ENCODE data around the gene SCP2D1. TPM values are rescaled to one million over a fixed set of nuclear protein-coding genes. Genes with fewer than 3 reads are reported as not detected.

SCP2D1 gene
- polyA plus RNA-seq, 1 of the 3 experiments (the other 2 are of a cell fraction) = not detected

DNA sequence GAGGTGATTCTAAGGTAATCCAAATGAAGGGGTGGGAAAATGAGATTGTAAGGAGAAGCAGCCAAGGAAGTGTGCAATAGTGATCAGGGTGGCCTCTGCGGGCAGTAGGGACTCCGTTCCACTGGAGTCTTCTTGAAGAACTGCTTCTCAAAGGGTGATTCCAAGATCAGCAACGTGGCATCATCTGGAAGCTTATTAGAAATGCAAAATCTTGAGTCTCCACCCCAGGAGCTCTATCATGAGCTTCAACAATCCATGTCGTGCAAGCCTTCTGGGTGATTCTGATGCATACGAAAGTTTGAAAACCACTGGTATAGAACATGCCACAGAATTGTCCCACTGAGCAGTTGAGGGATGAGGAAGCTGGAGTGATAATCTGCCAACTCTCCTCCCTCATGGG, 31.4 kb downstream of the SCP2D1 start:
- no peak for DNase-seq
- Histone ChIP-seq H4K20me1 (ENCODE audit: insufficient read depth) (no peaks in the 10 kb centered on the region), H3K4me2 (no peak overlapping the region), H3K9me2 (no peaks in the 10 kb centered on the region), H2AFZ (ENCODE audit: low read depth) (no peak overlapping the region), H3K9me3 (no peaks in the 10 kb centered on the region), H3K4me3 (ENCODE audit: low read depth in 2 of 2, low read length in 1 of 2) (no peak overlapping the region), H3K27me3 (ENCODE audit: insufficient read depth) (no peaks in the 10 kb centered on the region), H3K36me3 (replicated peaks in 1 of 2; ENCODE audit: control insufficient read depth in 1 of 2, insufficient read depth in 2 of 2, low read length in 1 of 2) (no peaks in the 10 kb centered on the region), H3K79me2 (ENCODE audit: insufficient read depth) (no peaks in the 10 kb centered on the region), H3K9ac (no peak overlapping the region), H3K27ac (ENCODE audit: low read depth in 2 of 2, low read length in 1 of 2) (no peak overlapping the region), H3F3A (replicated peaks; ENCODE audit: insufficient read depth) (no peaks in the 10 kb centered on the region), H3K4me1 (ENCODE audit: control insufficient read depth in 1 of 2, insufficient read depth in 2 of 2, low read depth in 1 of 2, low read length in 1 of 2) (no peaks in the 10 kb centered on the region)
- CTCF ChIA-PET = interaction anchor here (1.2 kb wide), 1 partner anchor 213 kb away, joined by 3 read pairs; no protein-coding TSS in a partner anchor
- TF ChIP-seq RCOR1 (IDR thresholded peaks at IDR 0.05; ENCODE audit: low read length) (no peak), POLR2AphosphoS5 (IDR thresholded peaks at IDR 0.05; ENCODE audit: low read depth, low read length) (no peak), FOXJ3 (CRISPR knock-in tag; IDR thresholded peaks at IDR 0.05) (no peak), SIN3A (IDR thresholded peaks at IDR 0.05; ENCODE audit: borderline replicate concordance, low read depth, low read length) (no peak), TEAD4 (IDR thresholded peaks at IDR 0.05; ENCODE audit: borderline replicate concordance, insufficient read depth) (no peak), RXRA (IDR thresholded peaks at IDR 0.05; ENCODE audit: borderline replicate concordance, low read depth) (no peak), MXI1 (IDR thresholded peaks at IDR 0.05; ENCODE audit: low read depth, low read length) (no peak), JUND (IDR thresholded peaks at IDR 0.05) (no peak), SMC3 (IDR thresholded peaks at IDR 0.05; ENCODE audit: low read depth, low read length) (no peak)
- TF ChIP-seq, protein P1, sequence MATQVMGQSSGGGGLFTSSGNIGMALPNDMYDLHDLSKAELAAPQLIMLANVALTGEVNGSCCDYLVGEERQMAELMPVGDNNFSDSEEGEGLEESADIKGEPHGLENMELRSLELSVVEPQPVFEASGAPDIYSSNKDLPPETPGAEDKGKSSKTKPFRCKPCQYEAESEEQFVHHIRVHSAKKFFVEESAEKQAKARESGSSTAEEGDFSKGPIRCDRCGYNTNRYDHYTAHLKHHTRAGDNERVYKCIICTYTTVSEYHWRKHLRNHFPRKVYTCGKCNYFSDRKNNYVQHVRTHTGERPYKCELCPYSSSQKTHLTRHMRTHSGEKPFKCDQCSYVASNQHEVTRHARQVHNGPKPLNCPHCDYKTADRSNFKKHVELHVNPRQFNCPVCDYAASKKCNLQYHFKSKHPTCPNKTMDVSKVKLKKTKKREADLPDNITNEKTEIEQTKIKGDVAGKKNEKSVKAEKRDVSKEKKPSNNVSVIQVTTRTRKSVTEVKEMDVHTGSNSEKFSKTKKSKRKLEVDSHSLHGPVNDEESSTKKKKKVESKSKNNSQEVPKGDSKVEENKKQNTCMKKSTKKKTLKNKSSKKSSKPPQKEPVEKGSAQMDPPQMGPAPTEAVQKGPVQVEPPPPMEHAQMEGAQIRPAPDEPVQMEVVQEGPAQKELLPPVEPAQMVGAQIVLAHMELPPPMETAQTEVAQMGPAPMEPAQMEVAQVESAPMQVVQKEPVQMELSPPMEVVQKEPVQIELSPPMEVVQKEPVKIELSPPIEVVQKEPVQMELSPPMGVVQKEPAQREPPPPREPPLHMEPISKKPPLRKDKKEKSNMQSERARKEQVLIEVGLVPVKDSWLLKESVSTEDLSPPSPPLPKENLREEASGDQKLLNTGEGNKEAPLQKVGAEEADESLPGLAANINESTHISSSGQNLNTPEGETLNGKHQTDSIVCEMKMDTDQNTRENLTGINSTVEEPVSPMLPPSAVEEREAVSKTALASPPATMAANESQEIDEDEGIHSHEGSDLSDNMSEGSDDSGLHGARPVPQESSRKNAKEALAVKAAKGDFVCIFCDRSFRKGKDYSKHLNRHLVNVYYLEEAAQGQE (IDR thresholded peaks at IDR 0.05; ENCODE audit: low read depth, low read length) = no peak
- POLR2A ChIA-PET = no interaction called here
- WGBS (ENCODE audit: low lambda C conversion rate) = 26% methylated on average over 5 of the region's 5 CpGs

DNA sequence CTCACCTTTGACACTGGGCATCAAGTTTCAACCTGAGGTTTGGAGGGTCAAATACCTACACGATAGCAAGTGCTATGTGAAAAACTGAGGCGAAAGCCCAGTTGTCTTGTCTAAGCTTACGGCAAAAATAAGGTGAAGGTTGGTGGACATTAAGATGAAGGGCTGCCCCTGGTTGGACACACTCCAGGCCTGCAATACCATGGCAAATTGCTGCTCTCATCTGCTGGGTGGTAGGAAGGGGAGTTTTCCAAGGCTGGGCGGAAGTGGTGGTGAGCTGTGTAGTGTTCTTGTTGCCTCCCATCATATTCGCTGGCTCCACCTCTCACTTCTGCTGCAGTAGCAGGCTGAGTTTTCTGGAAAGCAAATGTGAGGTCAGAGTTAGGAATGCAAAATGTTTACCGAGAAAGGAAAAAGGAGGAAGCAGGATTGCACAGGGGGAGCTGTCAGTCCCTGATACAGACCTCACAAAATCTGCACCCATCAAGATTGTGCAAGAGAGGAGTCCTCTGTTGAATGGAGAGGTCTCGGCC, 33.7 kb downstream of the SCP2D1 start:
- Histone ChIP-seq H3K79me2 (ENCODE audit: insufficient read depth) (no peaks in the 10 kb centered on the region), H3K9me3 (no peaks in the 10 kb centered on the region), H3K9me2 (no peaks in the 10 kb centered on the region), H4K20me1 (ENCODE audit: insufficient read depth) (no peaks in the 10 kb centered on the region), H3K27me3 (ENCODE audit: insufficient read depth) (no peaks in the 10 kb centered on the region), H3K36me3 (replicated peaks in 1 of 2; ENCODE audit: control insufficient read depth in 1 of 2, insufficient read depth in 2 of 2, low read length in 1 of 2) (no peaks in the 10 kb centered on the region), H3K4me2 (no peak overlapping the region), H2AFZ (ENCODE audit: low read depth) (no peak overlapping the region), H3K4me1 (ENCODE audit: control insufficient read depth in 1 of 2, insufficient read depth in 2 of 2, low read depth in 1 of 2, low read length in 1 of 2) (no peaks in the 10 kb centered on the region), H3K4me3 (ENCODE audit: low read depth in 2 of 2, low read length in 1 of 2) (no peak overlapping the region), H3K27ac (ENCODE audit: low read depth in 2 of 2, low read length in 1 of 2) (no peak overlapping the region), H3K9ac (no peak overlapping the region), H3F3A (replicated peaks; ENCODE audit: insufficient read depth) (no peaks in the 10 kb centered on the region)
- CTCF ChIA-PET = no interaction called here
- POLR2A ChIA-PET = no interaction called here
- no peak for TF ChIP-seq RAD21 (IDR thresholded peaks at IDR 0.05; ENCODE audit: low read length)
- TF ChIP-seq PBX3 (IDR thresholded peaks at IDR 0.05) = no peak
- no peak for TF ChIP-seq NFIC (IDR thresholded peaks at IDR 0.05; ENCODE audit: borderline replicate concordance)
- DNase-seq = no peak
- 47% methylated on average over 7 of the region's 7 CpGs for WGBS (ENCODE audit: low lambda C conversion rate)
